CD14-positive monocyte (primary cell): ENCODE results near the gene STIL. TPM values are rescaled to one million over a fixed set of nuclear protein-coding genes. Genes with fewer than 3 reads are reported as not detected.

Source experiments
- DNase-seq, 3 donors: peaks; one replicate each; pipeline ENCODE4 v3.0.0-alpha.2; 2011 to 2022
- H2AFZ ChIP-seq: 2 replicates; pipeline ENCODE4 v1.6.0; 2012; ENCODE audit warnings: mild to moderate bottlenecking, low read depth, low read length, inconsistent platforms; ENCODE audit not compliant: insufficient read depth, poor library complexity, severe bottlenecking
- H3K27ac ChIP-seq, 2 donors: 1 replicate in 1 of 2; 2 replicates in 1 of 2; pipeline ENCODE4 v1.5.1; 2012 to 2013; ENCODE audit warnings: low read length in 2 of 2, control low read depth in 1 of 2, inconsistent platforms in 1 of 2, low read depth in 1 of 2, mild to moderate bottlenecking in 1 of 2
- H3K27me3 ChIP-seq, 2 donors: one replicate each; pipeline versions ENCODE4 v1.6.0 to v1.6.1; 2011 to 2013; ENCODE audit warnings: low read length in 2 of 2; ENCODE audit not compliant: control insufficient read depth in 2 of 2, insufficient read depth in 2 of 2
- H3K36me3 ChIP-seq, 2 donors: replicated peaks in 1 of 2; 1 replicate in 1 of 2; 2 replicates in 1 of 2; pipeline versions ENCODE4 v1.5.1 to v1.6.1; 2012 to 2013; ENCODE audit warnings: low read length in 2 of 2, control low read depth in 1 of 2, inconsistent platforms in 1 of 2, mild to moderate bottlenecking in 1 of 2; ENCODE audit not compliant: insufficient read depth in 2 of 2, control insufficient read depth in 1 of 2
- H3K4me1 ChIP-seq, 2 donors: 1 replicate in 1 of 2; 2 replicates in 1 of 2; pipeline versions ENCODE4 v1.5.1 to v1.6.1; 2012 to 2013; ENCODE audit warnings: low read length in 2 of 2, control low read depth in 1 of 2, inconsistent platforms in 1 of 2, mild to moderate bottlenecking in 1 of 2, moderate library complexity in 1 of 2; ENCODE audit not compliant: insufficient read depth in 2 of 2, control insufficient read depth in 1 of 2
- H3K4me2 ChIP-seq: replicated peaks from 2 replicates; pipeline ENCODE3; 2012; ENCODE audit warnings: low read length, moderate library complexity, mild to moderate bottlenecking; ENCODE audit not compliant: poor library complexity, severe bottlenecking; ENCODE audit errors: extremely low read depth
- H3K4me3 ChIP-seq, 3 experiments: fragments of 200-600 bp in 1 of 3; sonication (generic) in 1 of 3; replicated peaks in 1 of 3; 1 replicate in 2 of 3; 2 replicates in 1 of 3; pipeline ENCODE4 v1.5.1; 2011 to 2013; ENCODE audit warnings: low read length in 3 of 3, mild to moderate bottlenecking in 3 of 3, control low read depth in 2 of 3, low read depth in 2 of 3, inconsistent platforms in 1 of 3, moderate library complexity in 1 of 3
- H3K79me2 ChIP-seq: 2 replicates; pipeline ENCODE4 v1.6.0; 2012; ENCODE audit warnings: mild to moderate bottlenecking, control low read depth, inconsistent platforms, low read length, moderate library complexity; ENCODE audit not compliant: insufficient read depth
- H3K9ac ChIP-seq: 2 replicates; pipeline ENCODE4 v1.6.0; 2017; ENCODE audit warnings: low read length, mild to moderate bottlenecking; ENCODE audit not compliant: insufficient read depth, poor library complexity, severe bottlenecking
- H3K9me3 ChIP-seq, 2 donors: replicated peaks in 1 of 2; 1 replicate in 1 of 2; 2 replicates in 1 of 2; pipeline versions ENCODE4 v1.5.1 to v1.6.1; 2012 to 2013; ENCODE audit warnings: low read length in 2 of 2, control low read depth in 1 of 2; ENCODE audit not compliant: control insufficient read depth in 1 of 2, insufficient read depth in 1 of 2
- H4K20me1 ChIP-seq: 2 replicates; pipeline ENCODE4 v1.6.0; 2012; ENCODE audit warnings: mild to moderate bottlenecking, low read length, control low read depth, moderate library complexity; ENCODE audit not compliant: insufficient read depth
- H3K27ac Mint-ChIP-seq, 7 donors: one replicate each; pipeline ENCODE4 v1.8.0; 2020; ENCODE audit warnings: mild to moderate bottlenecking in 7 of 7, mixed read lengths in 7 of 7, moderate library complexity in 6 of 7, inconsistent platforms in 2 of 7
- H3K27me3 Mint-ChIP-seq, 3 donors: one replicate each; pipeline ENCODE4 v1.8.0; 2021 to 2022; ENCODE audit warnings: low read depth in 3 of 3, mild to moderate bottlenecking in 3 of 3, mixed read lengths in 3 of 3, moderate library complexity in 3 of 3, inconsistent platforms in 1 of 3
- H3K36me3 Mint-ChIP-seq, 2 donors: one replicate each; pipeline ENCODE4 v1.8.0; 2020; ENCODE audit warnings: mixed read lengths in 2 of 2, inconsistent platforms in 1 of 2, mild to moderate bottlenecking in 1 of 2
- H3K4me1 Mint-ChIP-seq: one replicate; pipeline ENCODE4 v1.8.0; 2020; ENCODE audit warnings: mild to moderate bottlenecking, mixed read lengths
- H3K4me3 Mint-ChIP-seq, 2 donors: one replicate each; pipeline ENCODE4 v1.8.0; 2020; ENCODE audit warnings: mild to moderate bottlenecking in 2 of 2, mixed read lengths in 2 of 2, moderate library complexity in 1 of 2
- H3K9me3 Mint-ChIP-seq, 7 donors: one replicate each; pipeline ENCODE4 v1.8.0; 2020 to 2022; ENCODE audit warnings: mixed read lengths in 7 of 7, mild to moderate bottlenecking in 6 of 7, moderate library complexity in 6 of 7, inconsistent platforms in 2 of 7
- WGBS: methylation state at CpG from one replicate; pipeline ENCODE4 v1.1.5; 2013; ENCODE audit warnings: missing lambda C conversion rate; ENCODE audit not compliant: insufficient coverage; 5-methylcytosine and 5-hydroxymethylcytosine counted together
- intact Hi-C, 2 donors: fragments of 100-400 bp; cut with micrococcal nuclease; formaldehyde crosslinking; loops; one replicate each; pipeline versions ENCODE4 v1.15.0 to v1.15.1; 2023
- polyA plus RNA-seq, 3 donors: library from polyadenylated mRNA; depleted of rRNA in 1 of 3; unstranded in 2 of 3; stranded (reverse) in 1 of 3; fragments of 300-500 nt in 2 of 3; fragments of >200 nt in 1 of 3; fragmentation: Illumina TruSeq in 2 of 3; gene quantifications; 1 replicate in 2 of 3; 2 replicates in 1 of 3; pipeline ENCODE4 v1.2.3, GENCODE V29; 2012 to 2021
- TF ChIP-seq, protein P1 (sequence below): fragments of 200-600 bp; IDR thresholded peaks from one replicate; pipeline ENCODE4 v1.8.0; 2022; ENCODE audit warnings: antibody characterized with exemption, mild to moderate bottlenecking

STIL gene
- polyA plus RNA-seq, 3 donors: 0.16 to 0.31 (median 0.27) TPM

DNA sequence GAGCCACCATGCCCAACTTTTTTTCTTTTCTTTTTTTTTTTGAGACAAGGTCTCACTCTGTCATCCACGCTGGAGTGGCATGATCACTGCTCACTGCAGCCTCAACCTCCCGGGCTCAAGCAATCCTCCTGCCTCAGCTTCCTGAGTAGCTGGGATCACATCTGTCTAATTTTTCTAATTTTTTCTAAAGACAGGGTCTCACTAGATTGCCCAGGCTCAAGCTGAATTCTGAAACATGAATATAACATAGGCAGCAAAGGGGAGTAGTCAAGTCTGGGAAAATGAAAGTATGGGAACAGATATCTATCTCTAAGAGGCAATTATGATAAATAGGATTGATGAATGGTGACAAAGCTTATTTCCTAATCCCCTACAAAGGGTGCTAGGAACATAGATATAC lies 12.3 kb upstream of the STIL start:
- Histone ChIP-seq H3K27me3 (no peaks in the 10 kb centered on the region), H3K4me2 (no peak overlapping the region), H4K20me1 (no peaks in the 10 kb centered on the region), H3K4me3 (no peak overlapping the region), H2AFZ (no peak overlapping the region), H3K9ac (no peak overlapping the region), H3K9me3 (no peaks in the 10 kb centered on the region), H3K79me2 (no peaks in the 10 kb centered on the region), H3K4me1 (no peaks in the 10 kb centered on the region), H3K27ac (no peak overlapping the region), H3K36me3 (no peaks in the 10 kb centered on the region)
- Mint-ChIP-seq H3K27me3 (no peaks in the 10 kb centered on the region), H3K36me3 (no peaks in the 10 kb centered on the region), H3K4me3 (no peak overlapping the region), H3K27ac (no peak overlapping the region), H3K4me1 (no peaks in the 10 kb centered on the region), H3K9me3 (peaks cover 0 to 7% (median 0%) of the 10 kb centered on the region in 7 donors)
- TF ChIP-seq, protein P1, sequence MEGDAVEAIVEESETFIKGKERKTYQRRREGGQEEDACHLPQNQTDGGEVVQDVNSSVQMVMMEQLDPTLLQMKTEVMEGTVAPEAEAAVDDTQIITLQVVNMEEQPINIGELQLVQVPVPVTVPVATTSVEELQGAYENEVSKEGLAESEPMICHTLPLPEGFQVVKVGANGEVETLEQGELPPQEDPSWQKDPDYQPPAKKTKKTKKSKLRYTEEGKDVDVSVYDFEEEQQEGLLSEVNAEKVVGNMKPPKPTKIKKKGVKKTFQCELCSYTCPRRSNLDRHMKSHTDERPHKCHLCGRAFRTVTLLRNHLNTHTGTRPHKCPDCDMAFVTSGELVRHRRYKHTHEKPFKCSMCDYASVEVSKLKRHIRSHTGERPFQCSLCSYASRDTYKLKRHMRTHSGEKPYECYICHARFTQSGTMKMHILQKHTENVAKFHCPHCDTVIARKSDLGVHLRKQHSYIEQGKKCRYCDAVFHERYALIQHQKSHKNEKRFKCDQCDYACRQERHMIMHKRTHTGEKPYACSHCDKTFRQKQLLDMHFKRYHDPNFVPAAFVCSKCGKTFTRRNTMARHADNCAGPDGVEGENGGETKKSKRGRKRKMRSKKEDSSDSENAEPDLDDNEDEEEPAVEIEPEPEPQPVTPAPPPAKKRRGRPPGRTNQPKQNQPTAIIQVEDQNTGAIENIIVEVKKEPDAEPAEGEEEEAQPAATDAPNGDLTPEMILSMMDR: no peak
- DNase-seq: no peak
- intact Hi-C loops: no loop called here
- 100% methylated on average over 1 of the region's 2 CpGs for WGBS

DNA sequence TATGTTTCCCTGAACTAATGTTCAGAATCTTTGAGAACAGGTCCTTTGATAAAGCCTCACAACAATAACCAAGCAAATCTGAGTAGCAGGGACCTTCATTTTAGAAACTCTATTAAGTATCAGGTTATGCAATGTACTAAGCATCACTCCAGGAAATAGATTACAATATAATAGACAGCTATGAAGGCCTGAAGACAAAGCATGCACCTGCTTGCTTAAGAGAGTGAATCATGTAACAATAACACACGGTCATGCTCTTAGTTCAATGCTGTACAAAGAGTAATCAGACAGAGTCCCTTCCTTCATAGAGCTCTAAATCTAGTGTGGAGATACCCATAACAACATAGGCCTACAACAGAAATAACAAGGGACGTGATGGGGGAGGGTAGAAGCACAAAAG lies 11.6 kb upstream of the STIL start:
- Histone ChIP-seq H3K79me2 (no peaks in the 10 kb centered on the region), H3K9ac (no peak overlapping the region), H3K27me3 (no peaks in the 10 kb centered on the region), H3K4me1 (no peaks in the 10 kb centered on the region), H3K27ac (no peak overlapping the region), H4K20me1 (no peaks in the 10 kb centered on the region), H3K4me2 (no peak overlapping the region), H3K4me3 (no peak overlapping the region), H3K36me3 (no peaks in the 10 kb centered on the region), H3K9me3 (no peaks in the 10 kb centered on the region), H2AFZ (no peak overlapping the region)
- WGBS: no CpG with 5 or more reads among the region's 2 CpGs
- peaks cover 0 to 7% (median 0%) of the 10 kb centered on the region in 7 donors for H3K9me3 Mint-ChIP-seq
- TF ChIP-seq, protein P1: no peak
- DNase-seq: no peak
- intact Hi-C loops: no loop called here
- no peak overlapping the region for H3K4me3 Mint-ChIP-seq
- no peaks in the 10 kb centered on the region for H3K4me1 Mint-ChIP-seq
- H3K27ac Mint-ChIP-seq: no peak overlapping the region
- H3K27me3 Mint-ChIP-seq: no peaks in the 10 kb centered on the region
- no peaks in the 10 kb centered on the region for H3K36me3 Mint-ChIP-seq
